Hepatocyte (in vitro differentiated cells): ENCODE measurements around the gene THPO. TPM values are rescaled to one million over a fixed set of nuclear protein-coding genes. Genes with fewer than 3 reads are reported as not detected.

ENCODE experiments used
- DNase-seq: peaks from one replicate; pipeline ENCODE4 v3.0.0-alpha.2; 2016; ENCODE audit warnings: low spot score
- H2AFZ ChIP-seq: fragments of 200-600 bp; sonication (generic); 2 replicates; pipeline ENCODE4 v1.6.0; 2016; ENCODE audit warnings: antibody characterized with exemption, mild to moderate bottlenecking
- H3K27ac ChIP-seq: fragments of 200-600 bp; sonication (generic); 2 replicates; pipeline ENCODE4 v1.5.1; 2016; ENCODE audit warnings: mild to moderate bottlenecking
- H3K27me3 ChIP-seq: fragments of 200-600 bp; sonication (generic); 2 replicates; pipeline ENCODE4 v1.6.1; 2016
- H3K36me3 ChIP-seq: fragments of 200-600 bp; sonication (generic); replicated peaks from 2 replicates; pipeline ENCODE4 v1.5.1; 2016; ENCODE audit warnings: low read depth; ENCODE audit not compliant: insufficient read depth
- H3K4me1 ChIP-seq: fragments of 200-600 bp; sonication (generic); 2 replicates; pipeline ENCODE4 v1.5.1; 2016; ENCODE audit warnings: mild to moderate bottlenecking, moderate library complexity; ENCODE audit not compliant: insufficient read depth
- H3K4me2 ChIP-seq: fragments of 200-600 bp; sonication (generic); 2 replicates; pipeline ENCODE4 v1.6.0; 2016
- H3K4me3 ChIP-seq: fragments of 200-600 bp; sonication (generic); 2 replicates; pipeline ENCODE4 v1.5.1; 2016; ENCODE audit warnings: mild to moderate bottlenecking
- H3K79me2 ChIP-seq: fragments of 200-600 bp; sonication (generic); 2 replicates; pipeline ENCODE4 v1.6.0; 2017; ENCODE audit warnings: mild to moderate bottlenecking
- H3K9me2 ChIP-seq: fragments of 200-600 bp; sonication (generic); replicated peaks from 2 replicates; pipeline ENCODE4 v1.6.0; 2017; ENCODE audit warnings: mild to moderate bottlenecking; ENCODE audit not compliant: insufficient read depth
- H3K9me3 ChIP-seq: fragments of 200-600 bp; sonication (generic); 2 replicates; pipeline ENCODE4 v1.5.1; 2016; ENCODE audit warnings: low read depth, mild to moderate bottlenecking
- H4K20me1 ChIP-seq: fragments of 200-600 bp; sonication (generic); 2 replicates; pipeline ENCODE4 v1.6.0; 2016; ENCODE audit warnings: mild to moderate bottlenecking; ENCODE audit not compliant: insufficient read depth, poor library complexity, severe bottlenecking
- CTCF ChIP-seq: fragments of 200-600 bp; sonication (generic); IDR thresholded peaks from 2 replicates; pipeline ENCODE4 v1.5.1; 2016; ENCODE audit warnings: antibody characterized with exemption, mild to moderate bottlenecking; ENCODE audit not compliant: poor library complexity
- EZH2 ChIP-seq: fragments of 200-600 bp; sonication (generic); IDR thresholded peaks from 2 replicates; pipeline ENCODE4 v1.6.1; 2016; ENCODE audit warnings: antibody characterized with exemption, mild to moderate bottlenecking, borderline replicate concordance
- EZH2phosphoT487 ChIP-seq: fragments of 200-600 bp; sonication (generic); IDR thresholded peaks from one replicate; pipeline ENCODE4 v1.6.1; 2018; ENCODE audit warnings: antibody characterized with exemption, mild to moderate bottlenecking, low read depth, moderate library complexity; ENCODE audit not compliant: unreplicated experiment, severe bottlenecking
- WGBS: methylation state at CpG from one replicate; pipeline ENCODE4 v1.1.6; 2016; ENCODE audit warnings: low lambda C conversion rate; ENCODE audit errors: missing lambda C conversion rate; 5-methylcytosine and 5-hydroxymethylcytosine counted together
- polyA plus RNA-seq: library from polyadenylated mRNA; unstranded; fragments of >200 nt; fragmentation: Nextera tagmentation; extraction: Ambion mirVana; gene quantifications from 2 replicates; pipeline ENCODE4 v1.2.1, GENCODE V29; 2016
- total RNA-seq: library from RNA; depleted of rRNA; stranded (reverse); fragments of >200 nt; gene quantifications from 2 replicates; pipeline ENCODE4 v1.2.3, GENCODE V29; 2014

The THPO gene
- total and polyA plus RNA-seq, 2 experiments from 2014 or later: 1.8 to 5.2 TPM

DNA sequence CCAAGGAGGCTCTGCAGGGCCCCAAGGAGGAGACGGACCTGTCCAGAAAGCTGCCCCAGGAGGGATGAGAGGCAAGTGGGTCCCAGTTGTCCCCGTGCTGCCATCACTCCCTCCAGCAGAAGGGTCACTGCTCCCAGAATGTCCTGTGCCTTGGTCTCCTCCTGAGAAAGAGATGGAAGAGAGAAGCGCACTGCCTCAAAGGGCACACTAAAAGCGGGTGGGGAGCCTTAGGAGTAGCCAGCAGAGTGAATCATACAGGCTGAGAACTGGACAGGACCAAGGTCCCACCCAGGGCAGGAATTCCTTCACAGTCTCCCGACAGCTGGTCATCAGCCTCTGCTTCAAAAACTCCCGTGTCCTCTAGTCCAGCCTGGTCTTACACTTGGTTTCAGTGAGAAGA is 4.6 kb downstream of the THPO start:
- Histone ChIP-seq H2AFZ (no peak overlapping the region), H3K4me2 (no peak overlapping the region), H3K27me3 (no peaks in the 10 kb centered on the region), H3K79me2 (no peaks in the 10 kb centered on the region), H3K36me3 (peaks cover 4% of the 10 kb centered on the region), H3K4me1 (peaks cover 8% of the 10 kb centered on the region), H3K9me3 (no peaks in the 10 kb centered on the region), H4K20me1 (no peaks in the 10 kb centered on the region), H3K4me3 (no peak overlapping the region), H3K27ac (no peak overlapping the region), H3K9me2 (no peaks in the 10 kb centered on the region)
- TF ChIP-seq EZH2phosphoT487: no peak
- TF ChIP-seq EZH2: no peak
- no peak for TF ChIP-seq CTCF
- 88% methylated on average over 6 of the region's 6 CpGs for WGBS
- no peak for DNase-seq

DNA sequence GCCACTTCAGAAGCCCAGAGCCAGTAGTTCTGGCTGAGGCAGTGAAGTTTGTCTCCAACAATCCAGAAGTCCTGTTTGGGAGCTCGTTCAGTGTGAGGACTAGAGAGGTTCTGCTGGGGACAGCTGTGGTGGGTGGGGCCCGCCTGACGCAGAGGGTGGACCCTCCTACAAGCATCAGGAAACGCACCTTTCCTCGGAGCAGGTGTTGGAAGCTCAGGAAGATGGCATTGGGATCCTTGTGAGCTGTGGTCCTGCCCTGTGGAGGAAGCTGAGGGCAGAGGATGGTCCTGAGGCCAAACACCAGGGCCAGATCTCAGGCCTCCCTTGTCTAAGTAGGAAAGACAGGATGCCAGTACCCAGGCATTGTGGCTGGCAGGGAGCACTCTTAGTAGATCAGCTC is 5.1 kb downstream of the THPO start:
- WGBS: 82% methylated on average over 5 of the region's 5 CpGs
- H2AFZ ChIP-seq: no peak overlapping the region
- no peaks in the 10 kb centered on the region for H3K79me2 ChIP-seq
- no peak for DNase-seq
- no peaks in the 10 kb centered on the region for H4K20me1 ChIP-seq
- no peak for TF ChIP-seq EZH2phosphoT487
- no peak for TF ChIP-seq CTCF
- no peak for TF ChIP-seq EZH2
- peaks cover 4% of the 10 kb centered on the region for H3K36me3 ChIP-seq
- H3K9me3 ChIP-seq: no peaks in the 10 kb centered on the region
- H3K27ac ChIP-seq: no peak overlapping the region
- no peak overlapping the region for H3K4me3 ChIP-seq
- no peaks in the 10 kb centered on the region for H3K9me2 ChIP-seq
- H3K4me2 ChIP-seq: no peak overlapping the region
- no peaks in the 10 kb centered on the region for H3K27me3 ChIP-seq
- H3K4me1 ChIP-seq: peaks cover 8% of the 10 kb centered on the region

GRCh38 chr3:184372296-184372821 is 5.6 kb downstream of the THPO start:
- Histone ChIP-seq H3K4me1 (peaks cover 5% of the 10 kb centered on the region), H3K9me3 (no peaks in the 10 kb centered on the region), H3K4me2 (no peak overlapping the region), H3K79me2 (no peaks in the 10 kb centered on the region), H2AFZ (no peak overlapping the region), H3K27me3 (no peaks in the 10 kb centered on the region), H3K9me2 (no peaks in the 10 kb centered on the region), H3K36me3 (peaks cover 4% of the 10 kb centered on the region), H4K20me1 (no peaks in the 10 kb centered on the region), H3K4me3 (no peak overlapping the region), H3K27ac (no peak overlapping the region)
- DNase-seq: no peak
- WGBS: 85% methylated on average over 8 of the region's 8 CpGs
- TF ChIP-seq EZH2 (no peak), CTCF (no peak), EZH2phosphoT487 (no peak)
